NCI-H2029 (cell line): ENCODE data around the gene CLIC1.
A peak's percentile ranks its signal among the peaks of the same experiment; 100 is the strongest.

Source experiments
- DNase-seq: peaks from one replicate; lab custom pipeline; 2025; lab: John Stamatoyannopoulos, UW

Gene CLIC1

DNA sequence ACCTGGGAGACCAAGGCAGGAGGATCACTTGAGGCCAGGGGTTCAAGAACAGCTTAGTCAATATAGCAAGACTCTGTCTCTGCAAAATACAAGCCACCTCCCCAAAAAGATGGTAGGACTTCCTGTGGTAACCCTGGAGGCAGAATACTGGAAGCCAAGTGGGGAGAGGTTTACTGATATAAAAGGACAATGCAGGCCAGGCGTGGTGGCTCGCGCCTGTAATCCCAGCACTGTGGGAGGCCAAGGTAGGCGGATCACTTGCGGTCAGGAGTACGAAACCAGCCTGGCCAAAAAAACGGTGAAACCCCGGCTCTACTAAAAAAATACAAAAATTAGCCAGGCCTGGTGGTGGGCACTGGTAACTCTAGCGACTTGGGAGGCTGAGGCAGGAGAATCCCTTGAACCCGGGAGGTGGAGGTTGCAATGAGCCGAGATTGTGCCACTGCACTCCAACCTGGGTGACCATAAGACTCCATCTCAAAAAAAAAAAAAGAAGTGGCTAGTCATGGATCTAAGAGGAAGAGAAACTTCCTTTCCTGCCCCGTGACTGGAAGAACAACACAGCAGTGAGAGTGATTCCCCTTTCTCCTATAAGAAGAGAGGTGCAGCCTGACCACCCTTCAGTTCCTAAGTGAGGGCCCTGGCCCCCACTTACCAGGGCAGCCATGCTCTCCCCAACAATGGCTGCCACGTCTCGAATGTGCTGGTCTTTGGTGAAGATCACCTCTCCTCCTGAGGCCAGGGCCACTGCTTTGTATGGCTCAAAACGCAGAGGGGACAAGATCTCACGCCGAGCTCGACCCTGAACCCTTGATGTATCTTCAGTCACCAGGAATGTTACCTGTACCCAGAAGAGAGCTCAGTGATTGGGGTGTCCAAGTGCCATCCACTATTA is 32.3 kb upstream of the CLIC1 start:
- no peak for DNase-seq

DNA sequence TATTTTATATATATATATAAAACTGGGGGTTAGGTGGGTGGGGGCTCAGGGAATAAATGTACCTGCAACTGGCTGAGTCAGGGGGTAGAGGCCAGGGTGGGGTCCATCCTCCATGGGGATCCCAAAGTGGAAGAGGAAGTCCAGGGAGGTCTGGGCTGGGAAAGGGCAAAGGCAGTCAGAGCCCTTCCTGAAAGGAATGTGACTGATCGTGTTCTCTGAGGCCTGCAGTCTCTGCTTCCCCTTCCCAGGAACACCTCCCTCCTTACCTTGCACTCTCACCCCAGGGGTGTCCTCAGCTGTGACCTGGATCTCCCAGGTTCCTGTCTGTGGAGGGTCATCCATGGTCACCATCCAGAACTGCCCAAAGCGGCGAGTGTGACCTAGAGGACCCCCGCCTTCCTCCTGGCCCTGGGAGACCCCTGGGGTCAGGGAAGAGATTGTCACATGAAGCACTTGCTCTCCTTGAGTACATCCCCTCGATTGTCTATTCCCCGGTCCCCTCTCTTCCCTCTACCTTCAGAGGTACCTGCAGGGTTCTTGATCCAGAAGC is 30.8 kb upstream of the CLIC1 start:
- no peak for DNase-seq

DNA sequence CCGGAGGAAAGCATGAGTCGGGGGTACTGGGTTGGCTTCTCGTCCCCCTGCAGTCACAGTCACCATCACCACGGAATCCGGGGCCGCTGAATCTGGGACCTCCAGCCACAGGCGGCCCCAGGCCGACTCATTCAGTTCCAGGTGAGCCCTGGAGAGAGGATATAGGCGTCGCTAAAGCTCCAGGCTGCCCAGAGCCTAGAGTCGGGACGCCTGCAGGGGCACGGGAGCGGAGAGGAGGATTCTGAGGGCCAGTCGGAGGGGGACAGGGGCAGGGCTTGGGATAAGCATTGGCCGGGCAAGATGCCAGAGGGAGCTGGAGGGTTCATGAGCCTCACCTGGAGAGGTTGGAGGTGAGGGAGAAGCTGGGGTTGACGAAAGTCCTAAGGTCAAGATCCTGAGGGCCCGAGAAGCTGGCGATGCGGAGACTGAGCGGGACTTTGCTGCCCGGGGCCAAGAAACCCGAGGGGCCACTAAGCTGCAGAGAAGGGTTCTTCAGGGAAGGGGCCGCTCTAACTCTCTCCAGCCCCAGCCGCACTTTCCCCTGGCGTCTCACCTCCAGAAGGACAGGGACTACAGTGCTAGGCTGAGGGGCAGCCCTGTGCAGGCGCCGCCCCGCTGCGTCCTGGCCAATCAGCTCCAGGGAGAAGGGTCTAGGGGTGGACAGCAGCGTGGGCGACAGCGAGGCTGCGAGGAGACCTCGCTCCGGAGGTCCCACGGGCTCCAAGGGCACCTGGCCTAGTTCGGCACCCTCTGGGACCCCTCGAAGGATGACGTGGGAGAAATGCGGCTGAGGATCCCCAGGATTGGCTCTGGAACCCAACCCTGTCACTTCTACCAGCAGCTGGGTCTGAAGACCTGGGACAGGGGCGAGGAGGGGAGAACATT is 29.8 kb upstream of the CLIC1 start:
- DNase-seq = no peak

DNA sequence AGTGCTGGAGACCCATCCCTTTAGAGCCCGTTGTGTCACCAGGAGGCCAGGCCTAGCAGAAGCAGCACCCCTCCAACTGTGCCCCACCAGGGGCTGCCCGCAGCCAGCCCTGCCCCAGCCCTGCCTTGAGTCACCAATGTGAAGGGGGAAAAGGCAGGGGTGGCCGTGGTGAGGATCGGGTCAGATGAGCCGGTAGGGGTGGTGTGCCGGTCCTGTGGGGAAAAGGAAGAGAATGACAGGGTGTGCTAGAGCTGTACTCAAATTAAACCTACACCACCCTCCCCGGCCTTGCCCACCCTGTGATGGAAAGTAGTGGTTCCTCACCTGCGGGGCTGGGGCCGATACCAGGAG is 29.2 kb upstream of the CLIC1 start:
- DNase-seq = no peak

DNA sequence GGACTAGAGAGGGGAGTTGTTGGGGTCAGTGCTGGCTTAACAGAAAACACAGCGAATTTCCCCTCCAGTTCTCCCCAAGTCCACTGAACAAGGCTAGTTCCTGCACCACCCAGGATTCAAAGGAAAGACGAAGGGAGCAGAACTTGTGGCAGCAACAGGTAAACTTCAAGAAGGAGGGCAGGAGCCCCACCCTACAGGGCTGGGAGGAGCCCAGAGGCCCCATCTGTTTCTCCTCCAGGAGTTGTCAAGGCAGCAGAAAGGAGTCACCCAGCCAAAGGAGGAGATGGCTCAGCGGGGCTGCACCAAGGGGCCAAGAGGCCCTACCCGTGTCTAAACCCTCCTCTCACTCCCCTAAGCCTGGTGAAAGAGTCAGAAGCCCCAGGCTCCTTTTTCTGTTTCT is 27.9 kb upstream of the CLIC1 start:
- no peak for DNase-seq

DNA sequence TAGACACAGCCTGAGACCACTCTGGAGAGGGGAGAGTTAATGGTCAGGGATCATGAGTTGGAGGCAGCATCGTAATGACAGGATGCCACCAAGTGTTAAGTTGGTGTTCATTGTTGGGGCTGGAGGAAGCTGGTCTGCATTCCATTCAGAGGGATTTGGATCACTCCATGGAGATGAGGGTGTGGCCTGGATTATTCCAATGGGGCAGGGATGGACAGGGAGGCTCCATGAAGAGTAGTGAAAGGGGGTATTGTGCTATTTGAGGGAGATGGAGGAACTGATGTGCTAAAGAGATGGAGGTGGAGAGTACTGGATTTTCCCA is 27.2 kb upstream of the CLIC1 start:
- no peak for DNase-seq

DNA sequence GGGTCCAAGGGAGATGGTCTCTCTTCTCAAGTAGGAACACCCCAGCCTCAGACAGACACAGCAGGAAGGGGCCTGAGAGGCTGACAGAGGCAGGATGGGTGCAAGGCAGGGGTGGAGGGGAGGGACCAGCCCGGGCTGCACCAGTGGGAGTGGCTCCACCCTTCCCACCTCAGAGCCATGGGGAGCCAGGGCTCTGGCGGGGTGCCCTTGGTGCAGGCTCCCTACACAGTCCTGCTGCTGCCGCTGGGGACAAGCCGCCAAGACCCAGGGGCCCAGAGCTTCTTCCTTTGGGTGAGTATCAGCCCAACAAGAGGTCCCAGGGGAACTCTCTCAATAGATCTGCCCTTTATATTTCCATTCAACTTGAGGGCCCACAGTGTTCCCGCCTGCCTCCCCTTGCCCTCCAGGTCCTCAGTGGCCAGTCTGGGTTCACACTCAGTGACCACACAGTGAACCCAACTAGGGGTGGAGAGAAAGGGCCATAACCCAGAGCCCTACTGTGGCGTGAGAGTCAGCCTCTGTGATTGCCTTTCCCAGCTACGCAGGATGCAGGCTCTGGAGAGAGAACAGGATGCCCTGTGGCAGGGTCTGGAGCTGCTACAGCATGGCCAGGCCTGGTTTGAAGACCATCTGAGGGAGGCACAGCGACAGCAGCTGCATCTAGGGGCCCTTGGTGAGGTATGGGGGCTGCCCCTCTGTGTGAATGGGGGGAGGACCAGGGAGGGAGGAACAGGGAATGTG is 26.7 kb upstream of the CLIC1 start:
- DNase-seq = no peak

DNA sequence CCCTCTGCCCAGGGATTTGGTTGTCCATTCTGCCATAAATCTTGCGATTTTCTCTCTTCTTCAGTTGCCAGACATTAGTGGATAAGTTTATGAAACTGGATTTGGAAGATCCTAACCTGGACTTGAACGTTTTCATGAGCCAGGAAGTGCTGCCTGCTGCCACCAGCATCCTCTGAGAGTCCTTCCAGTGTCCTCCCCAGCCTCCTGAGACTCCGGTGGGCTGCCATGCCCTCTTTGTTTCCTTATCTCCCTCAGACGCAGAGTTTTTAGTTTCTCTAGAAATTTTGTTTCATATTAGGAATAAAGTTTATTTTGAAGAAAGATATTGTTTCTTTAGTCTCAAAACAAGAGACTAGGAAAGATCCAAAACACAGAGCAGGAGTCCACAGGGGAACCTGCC is 26.0 kb upstream of the CLIC1 start, which contains the start of gene SAPCD1:
TSS of gene SAPCD1 (plus strand) at position 301 of the 400 bp plus-strand sequence. CDS start 399 bp downstream, outside the sequence.
- no peak for DNase-seq

DNA sequence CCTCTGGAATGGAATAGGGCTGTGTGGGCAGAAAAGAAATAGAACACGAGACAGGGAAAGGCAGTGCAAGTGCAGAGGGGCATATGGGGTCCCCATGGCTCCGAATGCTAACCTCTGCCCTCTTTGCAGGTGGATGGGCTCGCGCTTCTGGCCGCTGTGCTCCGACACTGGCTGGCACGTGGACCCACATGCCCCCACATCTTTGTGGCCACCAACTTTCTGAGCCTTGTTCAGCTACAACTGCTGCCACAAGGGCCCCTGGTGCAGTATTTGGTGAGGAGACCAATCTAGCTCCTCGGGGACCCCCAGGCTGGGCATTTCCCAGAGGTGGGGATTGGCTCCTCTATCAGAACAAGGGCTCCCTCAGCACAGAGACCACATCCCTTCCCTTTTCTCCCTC is 25.0 kb upstream of the CLIC1 start:
- DNase-seq = no peak

DNA sequence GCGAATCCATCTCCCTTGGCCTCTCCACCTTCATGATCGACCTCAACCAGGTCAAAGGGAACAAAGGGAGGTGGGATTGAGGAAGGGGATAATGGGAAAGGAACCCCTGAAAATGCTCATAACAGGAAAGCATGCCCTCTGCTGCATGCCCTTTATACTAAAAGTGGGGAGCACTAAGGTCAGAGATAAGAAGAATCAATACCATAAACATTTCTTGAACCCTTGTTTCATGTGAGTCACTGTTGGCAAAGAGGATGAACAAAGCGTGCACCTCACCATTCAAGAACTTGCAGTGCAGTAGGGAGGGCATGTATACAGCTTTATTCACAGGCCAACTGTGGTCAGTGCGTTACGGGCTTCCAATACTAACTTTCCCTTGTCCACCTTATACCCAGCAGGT is 24.5 kb upstream of the CLIC1 start:
- no peak for DNase-seq

DNA sequence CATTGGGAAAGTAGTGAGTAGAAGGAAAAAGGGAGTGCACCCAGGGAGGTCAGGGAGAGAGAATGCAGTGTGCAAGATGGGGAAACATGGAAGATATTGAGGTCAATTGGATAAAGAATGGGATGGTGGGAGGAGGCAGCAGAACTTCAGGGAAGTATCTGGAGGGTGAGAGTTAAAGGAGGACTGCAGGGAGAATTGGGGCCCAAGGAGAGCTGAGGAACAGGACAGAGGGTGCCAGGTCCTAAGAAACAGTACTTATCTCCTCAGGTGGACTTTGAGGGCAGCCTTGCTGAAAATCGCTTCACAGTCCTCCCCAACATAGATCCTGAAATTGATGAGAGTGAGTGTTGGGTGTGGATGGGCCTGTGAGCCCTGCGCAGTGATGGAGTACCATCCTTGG is 22.0 kb upstream of the CLIC1 start:
- DNase-seq = no peak

DNA sequence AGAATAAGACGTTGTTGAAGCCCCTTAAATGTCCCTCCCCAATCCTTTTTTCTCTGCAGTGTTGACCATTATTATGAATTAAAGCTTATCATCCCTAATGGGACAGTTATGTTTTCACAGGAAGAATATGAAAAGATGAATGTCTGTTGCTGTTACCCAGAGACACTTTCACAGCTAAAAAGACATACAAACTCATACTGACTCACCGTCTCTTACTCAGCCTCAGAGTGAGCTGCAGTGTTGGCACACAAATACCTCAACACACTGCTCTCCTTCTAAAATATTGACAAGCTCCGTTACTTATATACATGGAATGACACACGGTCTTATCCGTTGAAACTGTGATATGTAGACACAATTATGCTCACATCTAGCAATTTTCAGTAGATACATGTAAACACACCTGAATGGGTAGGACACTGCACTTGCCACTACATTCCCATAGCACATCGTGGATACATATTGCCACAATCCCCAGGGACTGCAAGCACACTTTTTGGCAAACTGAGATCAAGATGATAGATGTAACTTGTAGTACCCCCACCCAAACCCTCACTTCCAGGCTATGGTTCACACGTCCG is 16.5 kb upstream of the CLIC1 start:
- no peak for DNase-seq

DNA sequence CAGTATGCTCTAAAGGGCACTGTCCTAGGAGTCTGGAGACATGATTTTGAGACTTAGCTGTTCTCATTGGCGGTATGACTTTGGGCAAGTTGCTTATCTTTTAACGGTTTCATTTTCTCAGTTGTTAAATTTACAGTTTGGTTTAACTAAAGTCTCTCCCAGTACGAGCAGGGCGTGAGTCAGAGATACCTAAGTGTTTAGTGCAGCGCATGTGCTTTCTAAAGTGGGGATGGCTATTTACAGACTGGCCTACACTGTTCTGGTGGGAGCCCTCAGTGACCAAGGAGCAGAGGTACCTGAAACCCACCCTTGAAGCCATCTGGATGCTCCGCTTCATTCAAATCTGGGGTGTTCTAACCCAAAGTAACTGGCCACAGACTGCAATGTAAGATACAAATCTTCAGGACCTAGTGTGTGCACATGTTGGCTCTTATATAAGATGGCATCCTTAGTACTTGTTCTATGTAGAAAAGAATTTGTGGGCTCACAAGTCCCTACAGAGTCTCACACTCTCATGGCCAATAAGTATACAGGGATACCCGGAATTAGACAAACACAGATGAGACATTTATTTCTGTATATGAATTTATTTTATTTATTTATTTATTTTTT is 14.2 kb upstream of the CLIC1 start:
- DNase-seq = no peak

DNA sequence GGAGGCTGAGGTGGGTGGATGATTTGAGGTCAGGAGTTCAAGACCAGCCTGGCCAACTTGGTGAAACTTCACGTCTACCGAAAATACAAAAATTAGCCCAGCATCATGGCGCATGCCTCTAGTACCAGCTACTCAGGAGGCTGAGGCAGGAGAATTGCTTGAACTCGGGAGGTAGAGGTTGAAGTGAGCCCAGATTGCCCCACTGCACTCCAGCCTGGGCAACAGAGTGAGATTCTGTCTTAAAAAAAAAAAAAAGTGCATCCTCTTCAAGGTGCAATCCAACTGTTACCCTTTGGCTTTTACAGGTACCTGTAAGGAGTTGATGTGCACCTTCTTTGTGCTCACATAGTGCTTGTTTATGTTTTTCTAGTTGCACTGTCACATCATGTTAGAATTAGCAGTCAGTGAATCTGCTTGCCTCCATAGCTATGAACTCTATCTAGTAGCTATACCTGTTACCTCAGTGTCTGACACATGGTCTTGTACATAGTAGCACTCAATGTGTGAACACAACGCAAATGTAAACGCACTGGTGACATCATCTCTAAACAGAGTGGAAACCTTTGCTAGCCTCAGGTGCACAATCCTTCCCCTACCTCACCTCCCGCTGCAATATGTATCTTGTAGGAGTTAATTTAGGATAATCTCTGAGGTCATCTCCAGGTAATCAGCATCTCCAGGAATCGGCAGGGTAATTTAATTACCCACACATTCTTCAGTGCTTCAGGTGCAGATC is 13.1 kb upstream of the CLIC1 start:
- peak; percentile 7 for DNase-seq

DNA sequence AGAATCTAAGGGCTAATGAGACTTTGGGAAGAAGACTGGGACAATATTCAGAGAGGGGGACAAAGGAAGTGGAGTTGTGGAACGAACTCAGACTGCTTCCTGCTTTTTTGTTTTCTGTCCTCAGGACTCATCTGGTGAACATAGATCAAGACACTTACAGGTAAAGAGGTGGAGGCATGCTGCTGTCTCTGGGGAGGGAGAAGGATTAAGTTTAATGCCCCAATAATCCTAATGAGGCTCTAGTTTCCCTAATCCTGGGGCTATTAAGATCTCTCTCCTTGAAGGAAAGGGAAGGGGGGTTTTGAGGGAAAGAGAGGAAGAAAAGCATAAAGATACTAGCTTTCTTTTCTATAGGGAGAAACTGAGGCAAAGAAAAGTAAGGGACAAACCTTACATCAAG is 8.1 kb upstream of the CLIC1 start:
- DNase-seq = no peak

DNA sequence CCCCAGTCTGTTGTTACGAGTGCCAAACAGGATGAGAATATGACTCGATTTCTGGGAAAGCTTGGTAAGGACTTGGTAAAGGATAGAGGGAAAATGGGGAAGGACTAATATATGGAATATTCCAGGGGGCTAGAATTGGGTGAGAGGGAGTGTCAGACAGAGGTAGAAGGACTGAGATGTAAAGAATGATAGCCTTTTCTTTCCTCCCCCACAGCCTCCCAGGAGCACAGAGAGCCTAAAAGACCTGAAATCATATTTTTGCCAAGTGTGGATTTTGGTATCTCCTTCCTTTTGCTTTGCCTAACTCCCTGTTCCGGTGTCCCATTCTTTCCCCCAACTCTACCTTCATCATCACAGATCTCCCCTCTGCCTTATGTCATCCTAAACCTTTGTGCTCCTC is 6.6 kb upstream of the CLIC1 start:
- DNase-seq = no peak

DNA sequence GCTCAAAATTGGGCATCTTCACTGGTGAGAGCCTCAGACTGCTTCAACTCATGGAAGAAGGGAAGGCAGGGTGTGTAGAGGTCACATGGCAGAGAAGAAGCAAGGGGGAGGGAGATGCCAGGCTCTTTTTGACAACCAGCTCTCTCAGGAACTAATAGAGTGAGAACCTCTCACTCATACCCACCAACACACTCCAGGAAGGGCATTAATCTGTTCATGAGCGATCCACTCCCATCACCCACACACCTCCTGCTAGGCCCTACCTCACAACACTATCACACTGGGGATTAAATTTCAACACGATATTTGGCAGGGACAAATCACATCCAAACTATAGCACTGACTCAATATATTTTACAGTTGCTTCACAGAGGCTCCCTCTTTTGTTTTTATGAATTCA is 5.5 kb upstream of the CLIC1 start:
- DNase-seq = no peak

DNA sequence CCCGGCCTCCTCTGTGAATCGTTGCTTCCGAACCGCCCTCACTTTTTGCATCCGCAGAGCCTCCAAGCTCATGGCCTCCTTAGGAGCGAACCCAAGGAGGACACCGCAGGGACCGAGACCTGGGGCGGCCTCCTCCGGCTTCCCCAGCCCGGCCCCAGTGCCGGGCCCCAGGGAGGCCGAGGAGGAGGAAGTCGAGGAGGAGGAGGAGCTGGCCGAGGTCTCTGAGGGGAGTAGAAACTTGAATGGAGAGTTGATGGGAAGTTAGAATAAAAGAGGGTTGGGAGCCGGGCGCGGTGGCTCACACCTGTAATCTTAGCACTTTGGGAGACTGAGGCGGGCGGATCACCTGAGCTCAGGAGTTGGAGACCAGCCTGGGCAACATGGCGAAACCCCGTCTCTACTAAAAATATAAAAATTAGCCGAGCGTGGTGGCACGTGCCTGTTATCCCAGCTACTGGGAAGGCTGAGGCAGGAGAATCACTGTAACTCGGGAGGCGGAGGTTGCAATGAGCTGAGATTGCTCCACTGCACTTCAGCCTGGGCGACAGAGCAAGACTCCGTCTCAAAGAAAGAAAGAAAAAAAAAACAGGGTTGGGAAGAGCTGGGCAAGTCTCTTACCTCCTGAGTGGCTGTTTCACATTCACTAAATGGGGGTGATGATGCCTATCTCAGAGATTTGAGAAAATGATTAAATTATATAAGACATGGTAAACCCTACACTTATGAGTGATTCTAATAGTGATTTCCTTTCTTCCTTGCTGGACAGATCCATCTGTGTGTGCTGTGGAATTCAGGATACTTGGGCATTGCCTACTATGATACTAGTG is 4.3 kb upstream of the CLIC1 start:
- DNase-seq = no peak

DNA sequence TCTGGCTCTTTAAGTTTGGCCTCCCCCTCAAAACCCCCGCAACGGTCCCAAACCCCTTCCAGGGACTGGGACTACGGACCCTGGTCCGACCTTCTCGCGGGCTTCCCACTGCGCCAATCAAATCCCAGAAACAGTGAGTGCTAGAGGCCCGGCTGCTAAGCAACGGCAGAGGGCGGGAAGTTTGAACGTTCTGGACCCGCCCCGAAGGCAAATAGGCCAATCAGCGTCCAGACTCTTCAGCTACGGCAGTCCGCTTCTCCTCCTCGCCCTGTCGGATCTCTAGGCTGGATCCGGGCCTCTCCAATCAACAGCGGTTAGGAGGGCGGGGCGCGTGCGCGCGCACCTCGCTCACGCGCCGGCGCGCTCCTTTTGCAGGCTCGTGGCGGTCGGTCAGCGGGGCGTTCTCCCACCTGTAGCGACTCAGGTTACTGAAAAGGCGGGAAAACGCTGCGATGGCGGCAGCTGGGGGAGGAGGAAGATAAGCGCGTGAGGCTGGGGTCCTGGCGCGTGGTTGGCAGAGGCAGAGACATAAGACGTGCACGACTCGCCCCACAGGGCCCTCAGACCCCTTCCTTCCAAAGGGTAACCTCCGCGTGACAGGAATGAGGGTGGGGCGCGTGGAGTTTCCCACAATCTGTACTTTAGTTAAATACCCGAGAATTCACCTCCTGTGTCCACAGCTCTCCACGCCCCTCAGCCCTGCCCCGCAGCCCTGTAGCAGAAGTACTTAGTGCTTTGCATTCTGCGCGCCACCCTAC is 3.5 kb upstream of the CLIC1 start, which contains the start of gene MSH5:
TSS of gene MSH5 (plus strand) at position 367 of the 758 bp plus-strand sequence. CDS start 462 bp downstream, outside the sequence.
- DNase-seq = peak; percentile 99
